ENCODE measurements around the gene SIDT1.

- TF ChIP-seq NFE2L1 (CRISPR knock-in tag; IDR thresholded peaks at IDR 0.05) (no peak), TEAD1 (CRISPR knock-in tag; IDR thresholded peaks at IDR 0.05) (no peak), ATF1 (CRISPR knock-in tag; IDR thresholded peaks at IDR 0.05) (no peak), CTCF (IDR thresholded peaks at IDR 0.05) (no peak), CBFB (CRISPR knock-in tag; IDR thresholded peaks at IDR 0.05; ENCODE audit: low read depth) (no peak), SP1 (CRISPR knock-in tag; conservative IDR thresholded peaks at IDR 0.05) (no peak), TEAD4 (CRISPR knock-in tag; IDR thresholded peaks at IDR 0.05) (no peak), ZNF121 (CRISPR knock-in tag; IDR thresholded peaks at IDR 0.05) (no peak), FOXP4 (CRISPR knock-in tag; IDR thresholded peaks at IDR 0.05) (no peak)
- TF ChIP-seq, protein P1, sequence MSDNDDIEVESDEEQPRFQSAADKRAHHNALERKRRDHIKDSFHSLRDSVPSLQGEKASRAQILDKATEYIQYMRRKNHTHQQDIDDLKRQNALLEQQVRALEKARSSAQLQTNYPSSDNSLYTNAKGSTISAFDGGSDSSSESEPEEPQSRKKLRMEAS (CRISPR knock-in tag; IDR thresholded peaks at IDR 0.05): no peak
- TF ChIP-seq, protein P2, sequence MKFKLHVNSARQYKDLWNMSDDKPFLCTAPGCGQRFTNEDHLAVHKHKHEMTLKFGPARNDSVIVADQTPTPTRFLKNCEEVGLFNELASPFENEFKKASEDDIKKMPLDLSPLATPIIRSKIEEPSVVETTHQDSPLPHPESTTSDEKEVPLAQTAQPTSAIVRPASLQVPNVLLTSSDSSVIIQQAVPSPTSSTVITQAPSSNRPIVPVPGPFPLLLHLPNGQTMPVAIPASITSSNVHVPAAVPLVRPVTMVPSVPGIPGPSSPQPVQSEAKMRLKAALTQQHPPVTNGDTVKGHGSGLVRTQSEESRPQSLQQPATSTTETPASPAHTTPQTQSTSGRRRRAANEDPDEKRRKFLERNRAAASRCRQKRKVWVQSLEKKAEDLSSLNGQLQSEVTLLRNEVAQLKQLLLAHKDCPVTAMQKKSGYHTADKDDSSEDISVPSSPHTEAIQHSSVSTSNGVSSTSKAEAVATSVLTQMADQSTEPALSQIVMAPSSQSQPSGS (CRISPR knock-in tag; IDR thresholded peaks at IDR 0.05; ENCODE audit: borderline replicate concordance, low read depth): no peak
- TF ChIP-seq, protein P3, sequence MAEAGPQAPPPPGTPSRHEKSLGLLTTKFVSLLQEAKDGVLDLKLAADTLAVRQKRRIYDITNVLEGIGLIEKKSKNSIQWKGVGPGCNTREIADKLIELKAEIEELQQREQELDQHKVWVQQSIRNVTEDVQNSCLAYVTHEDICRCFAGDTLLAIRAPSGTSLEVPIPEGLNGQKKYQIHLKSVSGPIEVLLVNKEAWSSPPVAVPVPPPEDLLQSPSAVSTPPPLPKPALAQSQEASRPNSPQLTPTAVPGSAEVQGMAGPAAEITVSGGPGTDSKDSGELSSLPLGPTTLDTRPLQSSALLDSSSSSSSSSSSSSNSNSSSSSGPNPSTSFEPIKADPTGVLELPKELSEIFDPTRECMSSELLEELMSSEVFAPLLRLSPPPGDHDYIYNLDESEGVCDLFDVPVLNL (CRISPR knock-in tag; IDR thresholded peaks at IDR 0.05; ENCODE audit: borderline replicate concordance, low read depth): no peak
Measured at GRCh38 chr3:113560271-113560670, 27.9 kb downstream of the SIDT1 start.
